ENCODE measurements around the gene LRP1B.

- TF ChIP-seq CTCF (IDR thresholded peaks at IDR 0.05) = no peak
- TF ChIP-seq ZFP36 (IDR thresholded peaks at IDR 0.05; ENCODE audit: borderline replicate concordance, partially characterized antibody) = no peak
- TF ChIP-seq RFX5 (IDR thresholded peaks at IDR 0.05) = no peak
- TF ChIP-seq USF2 (IDR thresholded peaks at IDR 0.05) = no peak
- TF ChIP-seq ESRRA (IDR thresholded peaks at IDR 0.05; ENCODE audit: borderline replicate concordance, low read length) = no peak
- TF ChIP-seq POLR2AphosphoS2 (conservative IDR thresholded peaks at IDR 0.05; ENCODE audit: low read length) = no peak
- no peak for TF ChIP-seq MAFK (IDR thresholded peaks at IDR 0.05; ENCODE audit: partially characterized antibody)
- TF ChIP-seq RAD21 (conservative IDR thresholded peaks at IDR 0.05 in 1 of 2, IDR thresholded peaks at IDR 0.05 in 1 of 2) = no peak
These were observed 363.1 kb downstream of the LRP1B start for GRCh38 chr2:141767691-141768090.

Measured in A549 (cell line).